ENCODE results near the gene IFFO2. TPM values are rescaled to one million over a fixed set of nuclear protein-coding genes. Genes with fewer than 3 reads are reported as not detected.

Gene IFFO2
- total RNA-seq, 3 donors from 2014 or later (not counting 1 experiment from before 2014, with no cell fraction given) = 52.4 to 105 (median 66.5) TPM

DNA sequence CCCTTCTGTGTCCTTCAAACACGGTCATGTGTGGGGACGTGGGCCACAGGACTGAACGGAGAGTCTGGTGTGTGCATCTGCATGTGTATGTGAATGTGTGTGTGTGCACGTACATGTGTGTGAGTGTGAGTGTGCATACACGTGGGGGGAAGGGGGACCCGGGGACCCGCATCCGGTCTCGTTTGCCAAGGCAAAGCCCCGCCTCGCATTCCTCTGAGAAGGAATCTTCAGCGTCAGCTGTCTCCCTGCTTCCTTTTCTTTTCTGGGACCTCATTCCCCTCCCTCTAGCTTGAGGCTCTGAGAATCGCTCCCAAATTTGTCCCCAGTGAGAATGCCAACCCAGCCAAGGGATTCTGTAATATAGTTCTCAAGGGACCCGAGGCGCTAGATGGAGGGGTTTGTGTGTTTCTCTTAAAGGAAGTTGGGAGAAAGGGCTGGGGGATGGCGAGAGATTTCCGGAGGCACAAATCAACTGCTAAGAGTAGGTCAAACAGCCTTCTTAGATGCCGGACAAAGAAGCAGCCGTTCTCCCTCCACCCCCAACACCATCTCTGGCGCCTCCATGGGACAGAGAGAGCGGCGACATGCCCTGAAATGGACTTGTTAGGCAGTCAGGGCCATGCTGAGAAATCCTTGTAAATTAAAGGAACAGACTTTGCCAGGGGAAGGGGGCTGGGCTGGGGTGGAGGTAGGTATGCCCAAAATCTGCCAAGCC, 6.6 kb downstream of the IFFO2 start:
- H3K4me1 Mint-ChIP-seq = peaks cover 92 to 94% of the 10 kb centered on the region in 2 donors

GRCh38 chr1:18948913-18949685, 7.4 kb downstream of the IFFO2 start:
- intact Hi-C loops (cut with micrococcal nuclease) = no loop called here
- peak overlapping the region; percentile 89 for H3K27ac ChIP-seq (ENCODE audit: low read length)
- TF ChIP-seq, protein P1, sequence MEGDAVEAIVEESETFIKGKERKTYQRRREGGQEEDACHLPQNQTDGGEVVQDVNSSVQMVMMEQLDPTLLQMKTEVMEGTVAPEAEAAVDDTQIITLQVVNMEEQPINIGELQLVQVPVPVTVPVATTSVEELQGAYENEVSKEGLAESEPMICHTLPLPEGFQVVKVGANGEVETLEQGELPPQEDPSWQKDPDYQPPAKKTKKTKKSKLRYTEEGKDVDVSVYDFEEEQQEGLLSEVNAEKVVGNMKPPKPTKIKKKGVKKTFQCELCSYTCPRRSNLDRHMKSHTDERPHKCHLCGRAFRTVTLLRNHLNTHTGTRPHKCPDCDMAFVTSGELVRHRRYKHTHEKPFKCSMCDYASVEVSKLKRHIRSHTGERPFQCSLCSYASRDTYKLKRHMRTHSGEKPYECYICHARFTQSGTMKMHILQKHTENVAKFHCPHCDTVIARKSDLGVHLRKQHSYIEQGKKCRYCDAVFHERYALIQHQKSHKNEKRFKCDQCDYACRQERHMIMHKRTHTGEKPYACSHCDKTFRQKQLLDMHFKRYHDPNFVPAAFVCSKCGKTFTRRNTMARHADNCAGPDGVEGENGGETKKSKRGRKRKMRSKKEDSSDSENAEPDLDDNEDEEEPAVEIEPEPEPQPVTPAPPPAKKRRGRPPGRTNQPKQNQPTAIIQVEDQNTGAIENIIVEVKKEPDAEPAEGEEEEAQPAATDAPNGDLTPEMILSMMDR (IDR thresholded peaks at IDR 0.05) = no peak
- Mint-ChIP-seq H3K27me3 (ENCODE audit: low read depth in 2 of 2) (no peaks in the 10 kb centered on the region), H3K9me3 (no peaks in the 10 kb centered on the region), H3K4me3 (peak overlapping the region; percentile 90), H3K27ac (peak overlapping the region; percentile 99 to 100), H3K4me1 (peaks cover 91 to 93% of the 10 kb centered on the region in 2 donors), H3K36me3 (no peaks in the 10 kb centered on the region)
- H3K4me3 ChIP-seq (ENCODE audit: low read length) = peak overlapping the region; percentile 30
- no peak for ATAC-seq
- peaks cover 100% of the 10 kb centered on the region for H3K4me1 ChIP-seq (ENCODE audit: control insufficient read depth, insufficient read depth, low read length)
- H3K9me3 ChIP-seq (ENCODE audit: control insufficient read depth, insufficient read depth, low read length) = no peaks in the 10 kb centered on the region
- H3K27me3 ChIP-seq (ENCODE audit: control insufficient read depth, insufficient read depth, low read length) = no peaks in the 10 kb centered on the region
- 66% methylated on average over 22 of the region's 23 CpGs for WGBS (ENCODE audit: insufficient coverage)
- no peaks in the 10 kb centered on the region for H3K36me3 ChIP-seq (ENCODE audit: control insufficient read depth, insufficient read depth, low read length)
- DNase-seq = no peak

More for the DNA sequence above, 6.6 kb downstream of the IFFO2 start:
- TF ChIP-seq, protein P1 (IDR thresholded peaks at IDR 0.05) = no peak
- Histone ChIP-seq H3K27ac (ENCODE audit: low read length) (peak overlapping the region; percentile 89), H3K9me3 (ENCODE audit: control insufficient read depth, insufficient read depth, low read length) (no peaks in the 10 kb centered on the region), H3K27me3 (ENCODE audit: control insufficient read depth, insufficient read depth, low read length) (no peaks in the 10 kb centered on the region), H3K36me3 (ENCODE audit: control insufficient read depth, insufficient read depth, low read length) (no peaks in the 10 kb centered on the region), H3K4me1 (ENCODE audit: control insufficient read depth, insufficient read depth, low read length) (peaks cover 100% of the 10 kb centered on the region), H3K4me3 (ENCODE audit: low read length) (peak overlapping the region; percentile 30)
- 10% methylated on average over 17 of the region's 22 CpGs for whole genome bisulfite sequencing (ENCODE audit: insufficient coverage)
- intact Hi-C loops (cut with micrococcal nuclease) = no loop called here
- Mint-ChIP-seq H3K27me3 (ENCODE audit: low read depth in 2 of 2) (no peaks in the 10 kb centered on the region), H3K36me3 (no peaks in the 10 kb centered on the region), H3K27ac (peak overlapping the region; percentile 99 to 100), H3K4me3 (peak overlapping the region; percentile 90), H3K9me3 (no peaks in the 10 kb centered on the region)
- ATAC-seq (no peak), DNase-seq (peak in 1 of 2 donors; percentile 50)

DNA sequence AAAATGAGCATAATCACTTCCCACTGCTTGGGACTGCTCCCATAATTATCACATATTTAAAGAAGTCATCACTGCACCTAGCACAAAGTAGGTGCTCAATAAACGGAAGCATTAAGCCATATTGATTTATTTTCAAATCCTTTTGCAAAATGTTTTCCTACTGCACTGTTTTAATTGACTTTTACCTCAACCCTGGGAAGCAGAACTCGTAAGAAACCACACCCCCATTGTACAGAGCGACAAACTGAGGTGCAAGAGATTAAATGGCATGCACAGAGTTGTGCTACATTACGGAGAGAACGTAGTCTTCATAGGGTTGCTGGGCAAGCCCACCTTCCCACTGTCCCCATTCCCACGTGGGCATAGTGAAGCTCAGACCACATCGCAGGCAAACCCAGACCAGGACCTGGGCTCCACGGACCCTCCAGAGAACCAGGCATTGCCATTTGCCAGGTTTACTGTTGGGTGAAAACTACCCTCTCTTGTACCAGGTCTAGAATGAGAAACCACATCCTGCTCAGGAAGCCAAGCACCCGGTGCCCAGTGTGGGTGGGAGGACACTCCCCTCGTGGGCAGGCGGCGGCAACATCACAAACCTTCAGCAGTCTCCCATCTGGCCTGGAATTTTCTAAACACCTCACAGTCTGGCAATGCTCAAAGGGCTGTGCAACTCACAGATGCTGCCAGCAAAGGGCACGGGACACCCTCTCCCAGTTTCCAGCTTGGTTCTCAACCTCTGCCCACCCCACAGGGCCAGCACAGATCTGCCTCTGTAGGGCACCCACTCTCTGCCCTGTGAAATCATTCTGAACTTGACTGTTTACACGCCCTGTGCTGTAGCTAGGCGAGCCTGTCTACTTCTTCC, 8.2 kb downstream of the IFFO2 start:
- no peaks in the 10 kb centered on the region for H3K9me3 Mint-ChIP-seq
- intact Hi-C loops (cut with micrococcal nuclease) = no loop called here
- no peaks in the 10 kb centered on the region for H3K36me3 Mint-ChIP-seq
- TF ChIP-seq, protein P1 (IDR thresholded peaks at IDR 0.05) = no peak
- 16% methylated on average over 14 of the region's 15 CpGs for WGBS (ENCODE audit: insufficient coverage)
- DNase-seq = peak; percentile 62 to 88
- H3K27ac Mint-ChIP-seq = peak overlapping the region; percentile 99 to 100
- H3K9me3 ChIP-seq (ENCODE audit: control insufficient read depth, insufficient read depth, low read length) = no peaks in the 10 kb centered on the region
- H3K4me1 Mint-ChIP-seq = peaks cover 91 to 94% of the 10 kb centered on the region in 2 donors
- H3K4me3 ChIP-seq (ENCODE audit: low read length) = no peak overlapping the region
- peaks cover 5% of the 10 kb centered on the region for H3K36me3 ChIP-seq (ENCODE audit: control insufficient read depth, insufficient read depth, low read length)
- peaks cover 92% of the 10 kb centered on the region for H3K4me1 ChIP-seq (ENCODE audit: control insufficient read depth, insufficient read depth, low read length)
- peak overlapping the region; percentile 90 for H3K4me3 Mint-ChIP-seq
- H3K27me3 ChIP-seq (ENCODE audit: control insufficient read depth, insufficient read depth, low read length) = no peaks in the 10 kb centered on the region
- peak; percentile 35 to 57 (median 52) for ATAC-seq
- peak overlapping the region; percentile 89 for H3K27ac ChIP-seq (ENCODE audit: low read length)
- no peaks in the 10 kb centered on the region for H3K27me3 Mint-ChIP-seq (ENCODE audit: low read depth in 2 of 2)

All from natural killer cell (primary cell).